Retinal pigment epithelial cell (primary cell): Measurements from ENCODE around the gene EIF3F.

Source experiments
- DNase-seq: peaks from one replicate; pipeline ENCODE4 v3.0.0-alpha.2; 2010; ENCODE audit warnings: low read depth
- H3K4me3 ChIP-seq: 2 replicates; pipeline ENCODE4 v1.5.1; 2011; ENCODE audit warnings: mild to moderate bottlenecking, low read length, control low read depth, moderate library complexity
- CTCF ChIP-seq: conservative IDR thresholded peaks from 2 replicates; pipeline ENCODE4 v1.5.1; 2011; ENCODE audit warnings: low read depth, low read length, control low read depth, inconsistent platforms

Gene EIF3F

GRCh38 chr11:8030526-8031247 is 43.5 kb downstream of the EIF3F start:
- TF ChIP-seq CTCF: no peak
- no peak for DNase-seq
- no peak overlapping the region for H3K4me3 ChIP-seq

DNA sequence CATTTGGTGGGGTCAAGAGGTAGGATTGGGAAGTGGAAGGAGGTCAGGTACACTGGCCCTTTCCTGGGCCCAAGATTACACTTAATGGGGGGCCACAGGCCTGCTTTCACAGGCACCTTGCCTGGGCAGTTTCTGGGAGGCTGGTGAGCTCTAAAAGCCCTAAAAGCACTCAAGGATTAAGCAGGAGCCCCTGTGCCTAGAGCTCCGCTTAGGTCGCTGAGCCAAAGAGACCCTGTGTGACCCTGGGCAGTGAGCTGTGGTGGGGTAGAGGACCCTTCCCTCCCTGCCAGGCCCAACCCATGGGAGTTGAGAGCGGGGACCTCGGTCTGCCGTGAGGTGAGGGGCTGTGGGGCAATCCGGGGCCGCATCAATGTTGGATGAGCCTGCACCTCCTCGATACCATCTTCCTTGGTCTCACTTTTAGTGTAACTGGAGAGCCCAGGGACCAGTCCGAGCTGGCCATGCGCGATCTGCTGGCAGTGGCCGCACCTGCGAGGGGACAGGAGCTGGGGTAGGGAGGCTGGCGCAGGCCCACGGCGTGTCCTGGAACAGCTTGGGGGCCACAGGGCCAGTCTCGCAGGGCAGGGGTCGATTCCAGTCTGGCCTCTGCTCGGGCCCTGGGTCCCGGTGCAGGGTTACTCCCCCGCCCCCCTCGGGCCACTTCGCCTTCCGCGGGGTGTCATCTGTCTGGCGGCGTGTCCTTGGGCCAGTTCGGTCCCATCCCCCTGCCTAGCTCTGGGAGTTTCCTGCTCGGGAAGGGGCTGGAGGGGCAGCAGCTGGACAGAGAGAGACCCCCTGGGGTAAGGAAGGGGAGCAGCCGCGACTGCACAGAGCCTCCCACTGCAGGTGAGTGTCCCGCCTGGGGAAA is 44.3 kb downstream of the EIF3F start:
- TF ChIP-seq CTCF: no peak
- no peak overlapping the region for H3K4me3 ChIP-seq
- DNase-seq: no peak

DNA sequence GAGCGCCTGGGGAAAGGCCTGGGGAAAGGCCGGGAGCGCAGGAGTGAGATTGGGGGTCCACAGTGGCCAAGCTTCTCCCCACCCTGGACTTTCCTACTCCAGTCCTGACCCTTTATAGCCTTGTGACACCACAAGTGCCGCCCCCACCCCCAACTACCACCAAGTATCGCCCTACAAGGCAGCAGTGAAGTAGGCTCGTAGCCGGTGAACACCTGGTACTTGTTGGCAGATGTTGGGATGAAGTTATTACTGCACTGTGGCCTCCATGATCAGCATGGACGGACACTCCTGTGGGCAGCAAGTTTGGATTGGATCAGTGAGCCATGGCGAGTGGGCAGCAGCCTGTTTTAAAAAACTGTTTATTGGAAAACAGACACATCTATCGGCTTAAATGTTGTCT is 45.0 kb downstream of the EIF3F start:
- no peak for DNase-seq
- TF ChIP-seq CTCF: no peak

GRCh38 chr11:8032576-8033304 is 45.6 kb downstream of the EIF3F start:
- DNase-seq: no peak
- TF ChIP-seq CTCF: no peak
- H3K4me3 ChIP-seq: no peak overlapping the region

More for the DNA sequence above, 45.0 kb downstream of the EIF3F start:
- no peak overlapping the region for H3K4me3 ChIP-seq

DNA sequence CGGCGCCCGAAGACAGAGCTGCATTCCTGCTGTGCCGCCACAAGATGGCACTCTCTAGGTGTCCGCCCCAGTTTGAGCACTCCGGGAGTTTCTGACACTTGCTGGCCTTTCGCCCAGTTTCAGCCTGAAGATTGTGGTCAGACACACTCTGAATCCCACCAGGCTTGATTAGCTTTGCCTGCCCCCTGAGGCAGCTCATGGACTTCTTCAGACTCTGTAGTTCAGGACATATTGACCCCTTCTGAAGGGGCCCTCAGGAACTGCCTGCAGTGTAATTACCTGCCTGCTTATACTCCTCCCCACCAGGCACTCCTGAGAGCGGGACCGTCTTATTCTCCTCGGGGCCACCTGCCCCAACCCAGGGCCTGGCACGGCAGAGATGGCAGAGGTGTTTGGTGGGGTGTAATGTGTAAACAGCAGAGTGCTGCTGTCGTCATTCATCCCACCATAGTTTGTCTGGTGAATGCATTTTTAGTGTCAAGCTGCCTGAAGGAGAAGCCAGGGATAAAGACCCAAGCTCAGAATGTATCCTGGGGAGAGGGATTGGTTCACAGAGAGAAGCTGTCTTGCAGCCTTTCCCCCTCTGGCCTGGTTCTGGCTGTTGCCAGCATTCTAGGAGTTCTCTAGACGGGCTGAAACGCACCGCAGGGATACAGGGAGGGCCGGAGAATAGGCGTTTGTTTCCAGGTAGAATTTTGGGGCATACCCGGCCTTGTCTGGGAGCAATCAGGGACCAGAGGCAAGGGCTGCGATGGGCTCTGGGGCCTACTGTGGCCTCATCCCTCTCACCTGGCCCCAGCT is 46.4 kb downstream of the EIF3F start:
- no peak overlapping the region for H3K4me3 ChIP-seq
- peak; percentile 62 for DNase-seq
- peak; percentile 93 for TF ChIP-seq CTCF

DNA sequence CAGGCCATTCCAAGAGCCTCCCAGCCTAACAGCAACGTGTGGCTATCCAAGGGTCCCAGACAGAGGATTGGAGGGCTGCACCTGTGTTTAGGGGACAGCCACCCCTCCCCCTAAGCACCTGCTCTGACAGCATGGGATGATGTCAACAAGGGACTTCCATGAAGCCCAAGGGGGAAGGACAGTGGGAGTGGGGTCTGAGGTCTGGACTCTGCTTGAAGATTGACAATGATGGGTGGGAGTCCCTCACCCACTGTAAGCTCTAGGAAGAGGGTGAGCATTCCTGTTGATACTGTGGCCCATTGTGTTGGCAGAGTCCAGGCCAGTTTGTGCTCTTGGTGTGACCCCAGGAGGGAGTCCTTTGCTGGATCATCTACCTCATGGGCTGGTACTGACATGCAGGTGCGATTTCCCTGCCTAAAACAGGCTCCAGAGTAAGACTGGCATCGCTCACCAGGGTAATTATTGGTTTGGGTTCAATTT is 47.0 kb downstream of the EIF3F start:
- no peak for DNase-seq
- TF ChIP-seq CTCF: no peak
- H3K4me3 ChIP-seq: no peak overlapping the region
